MM.1S (cell line): ENCODE results near the gene LBX2.
"Not testable (repeated sequence)": the region's sequence is repeated elsewhere in the genome, so short reads cannot be mapped to it uniquely, and the experiment has no call there.

Source experiments
- DNase-seq: peaks from one replicate; pipeline ENCODE4 v3.0.0-alpha.2; 2015
- H2AFZ ChIP-seq: fragments of 300-600 bp; sonication (generic); 2 replicates; pipeline ENCODE4 v1.6.0; 2016; ENCODE audit warnings: antibody characterized with exemption, low read length
- H3F3A ChIP-seq: fragments of 300-600 bp; sonication (generic); 2 replicates; pipeline ENCODE4 v1.6.1; 2016; ENCODE audit warnings: mild to moderate bottlenecking, antibody characterized with exemption, low read length, moderate library complexity, mixed read lengths; ENCODE audit not compliant: insufficient read depth
- H3K27ac ChIP-seq: fragments of 300-600 bp; sonication (generic); 2 replicates; pipeline ENCODE4 v1.5.1; 2016; ENCODE audit warnings: mild to moderate bottlenecking, low read length
- H3K27me3 ChIP-seq: fragments of 300-600 bp; sonication (generic); replicated peaks from 2 replicates; pipeline ENCODE4 v1.6.0; 2016; ENCODE audit warnings: low read length; ENCODE audit not compliant: insufficient read depth
- H3K36me3 ChIP-seq: fragments of 300-600 bp; sonication (generic); replicated peaks from 2 replicates; pipeline ENCODE4 v1.6.1; 2016; ENCODE audit warnings: mild to moderate bottlenecking, low read length, mixed read lengths; ENCODE audit not compliant: insufficient read depth
- H3K4me1 ChIP-seq: fragments of 300-600 bp; sonication (generic); 2 replicates; pipeline ENCODE4 v1.6.1; 2016; ENCODE audit warnings: low read length, mixed read lengths
- H3K4me2 ChIP-seq: fragments of 300-600 bp; sonication (generic); 2 replicates; pipeline ENCODE4 v1.6.0; 2016; ENCODE audit warnings: low read depth, low read length
- H3K4me3 ChIP-seq: fragments of 300-600 bp; sonication (generic); 2 replicates; pipeline ENCODE4 v1.5.1; 2016; ENCODE audit warnings: low read length, mixed read lengths
- H3K79me2 ChIP-seq: fragments of 300-600 bp; sonication (generic); 2 replicates; pipeline ENCODE4 v1.6.1; 2016; ENCODE audit warnings: mixed run types, low read length, mixed read lengths
- H3K9ac ChIP-seq: fragments of 300-600 bp; sonication (generic); 2 replicates; pipeline ENCODE4 v1.6.1; 2016; ENCODE audit warnings: low read length, mixed read lengths
- H3K9me2 ChIP-seq: fragments of 300-600 bp; sonication (generic); replicated peaks from 2 replicates; pipeline ENCODE4 v1.6.1; 2016; ENCODE audit warnings: mild to moderate bottlenecking, low read length, mixed read lengths; ENCODE audit not compliant: insufficient read depth
- H3K9me3 ChIP-seq: fragments of 300-600 bp; sonication (generic); replicated peaks from 2 replicates; pipeline ENCODE4 v1.6.1; 2016; ENCODE audit warnings: mild to moderate bottlenecking, low read length, mixed read lengths; ENCODE audit not compliant: insufficient read depth
- H4K20me1 ChIP-seq: fragments of 300-600 bp; sonication (generic); 2 replicates; pipeline ENCODE4 v1.6.1; 2016; ENCODE audit warnings: mild to moderate bottlenecking, low read length, moderate library complexity, mixed read lengths; ENCODE audit not compliant: insufficient read depth
- CTCF ChIP-seq: fragments of 300-600 bp; sonication (generic); IDR thresholded peaks from 2 replicates; pipeline ENCODE4 v1.5.1; 2016; ENCODE audit warnings: antibody characterized with exemption, low read length, mixed read lengths
- EZH2 ChIP-seq: fragments of 300-600 bp; sonication (generic); optimal IDR thresholded peaks from 2 replicates; pipeline ENCODE3; 2017; ENCODE audit warnings: low read depth, mild to moderate bottlenecking, antibody characterized with exemption, low read length, mixed read lengths
- EZH2phosphoT487 ChIP-seq: fragments of 300-600 bp; sonication (generic); IDR thresholded peaks from 2 replicates; pipeline ENCODE4 v1.6.1; 2018; ENCODE audit warnings: antibody characterized with exemption, low read length

Gene LBX2

GRCh38 chr2:74488643-74489481 lies 10.5 kb downstream of the LBX2 start:
- no peak for DNase-seq
- Histone ChIP-seq H3F3A (no peaks in the 10 kb centered on the region), H3K9ac (no peak overlapping the region), H3K9me3 (no peaks in the 10 kb centered on the region), H3K9me2 (no peaks in the 10 kb centered on the region), H3K27me3 (no peaks in the 10 kb centered on the region), H3K4me3 (no peak overlapping the region), H4K20me1 (no peaks in the 10 kb centered on the region), H2AFZ (no peak overlapping the region), H3K4me1 (no peaks in the 10 kb centered on the region), H3K79me2 (peaks cover 4% of the 10 kb centered on the region), H3K4me2 (no peak overlapping the region), H3K36me3 (no peaks in the 10 kb centered on the region), H3K27ac (no peak overlapping the region)
- TF ChIP-seq EZH2phosphoT487 (no peak), EZH2 (no peak), CTCF (no peak)

GRCh38 chr2:74486141-74486540 lies 13.3 kb downstream of the LBX2 start:
- H3K4me3 ChIP-seq: no peak overlapping the region
- H3K36me3 ChIP-seq: no peaks in the 10 kb centered on the region

GRCh38 chr2:74483675-74484164 lies 15.7 kb downstream of the LBX2 start:
- not testable (repeated sequence) for H3K36me3 ChIP-seq, H3K4me1 ChIP-seq, H3K27me3 ChIP-seq, H3K9me3 ChIP-seq, H4K20me1 ChIP-seq, H3K9me2 ChIP-seq, H3F3A ChIP-seq, DNase-seq, H3K27ac ChIP-seq
- Histone ChIP-seq H3K9ac (peak overlapping the region; percentile 92), H3K79me2 (peaks cover 33% of the 10 kb centered on the region), H2AFZ (peak overlapping the region; percentile 99), H3K4me3 (peak overlapping the region; percentile 99), H3K4me2 (peak overlapping the region; percentile 98)

More at GRCh38 chr2:74486141-74486540, 13.3 kb downstream of the LBX2 start:
- H3K27ac ChIP-seq: no peak overlapping the region
- peaks cover 26% of the 10 kb centered on the region for H3K79me2 ChIP-seq
- DNase-seq: no peak
- H2AFZ ChIP-seq: no peak overlapping the region
- peaks cover 4% of the 10 kb centered on the region; the same call in 1 of the 2 replicates for H3F3A ChIP-seq
- no peaks in the 10 kb centered on the region for H3K9me2 ChIP-seq
- no peak overlapping the region for H3K4me2 ChIP-seq
- H3K4me1 ChIP-seq: peaks cover 4% of the 10 kb centered on the region; the same call in 1 of the 2 replicates
- TF ChIP-seq EZH2phosphoT487 (no peak), EZH2 (no peak)
- H3K9me3 ChIP-seq: no peaks in the 10 kb centered on the region
- no peaks in the 10 kb centered on the region for H3K27me3 ChIP-seq
- no peaks in the 10 kb centered on the region for H4K20me1 ChIP-seq
- H3K9ac ChIP-seq: no peak overlapping the region

- peak within 1 kb of the TSS; percentile 99 for H3K4me3 ChIP-seq
Measured at GRCh38 chr2:74482801-74483674, 16.4 kb downstream of the LBX2 start, which contains the start of the genes CCDC142 and TTC31. Gene CCDC142 (minus strand): TSS chr2:74482998. CDS start chr2:74482837, 161 bp downstream. Gene TTC31 (plus strand): TSS chr2:74483081. CDS start chr2:74483096, 15 bp downstream.

More at GRCh38 chr2:74482801-74483674, 16.4 kb downstream of the LBX2 start, which contains the start of the genes CCDC142 and TTC31:
- peak within 1 kb of the TSS; percentile 99 for H2AFZ ChIP-seq
- no peaks in the 10 kb centered on the region for H3K36me3 ChIP-seq
- peaks cover 33% of the 10 kb centered on the region for H3K79me2 ChIP-seq
- DNase-seq: peak; percentile 93
- H3K27me3 ChIP-seq: no peaks in the 10 kb centered on the region
- peaks cover 4% of the 10 kb centered on the region; the same call in 1 of the 2 replicates for H3F3A ChIP-seq
- TF ChIP-seq EZH2 (no peak), CTCF (peak; percentile 85), EZH2phosphoT487 (no peak)
- peak within 1 kb of the TSS; percentile 77 for H3K27ac ChIP-seq
- peak within 1 kb of the TSS; percentile 92 for H3K9ac ChIP-seq
- H3K4me1 ChIP-seq: peaks cover 8% of the 10 kb centered on the region
- H3K9me2 ChIP-seq: no peaks in the 10 kb centered on the region
- H3K4me2 ChIP-seq: peak within 1 kb of the TSS; percentile 98
- H4K20me1 ChIP-seq: no peaks in the 10 kb centered on the region
- no peaks in the 10 kb centered on the region for H3K9me3 ChIP-seq
